Brain microvascular endothelial cell (primary cell): ENCODE data around the gene SLC1A4.

Experiments
- DNase-seq: peaks from one replicate; pipeline ENCODE4 v3.0.0-alpha.2; 2020
- H3K27ac ChIP-seq: fragments of 250-450 bp; sonication (Bioruptor Pico); 2 replicates; pipeline ENCODE4 v1.5.1; 2020; ENCODE audit warnings: mild to moderate bottlenecking, moderate library complexity
- H3K27me3 ChIP-seq: fragments of 250-450 bp; sonication (Bioruptor Pico); replicated peaks from 2 replicates; pipeline ENCODE4 v1.5.1; 2020; ENCODE audit warnings: mild to moderate bottlenecking
- H3K36me3 ChIP-seq: fragments of 250-450 bp; sonication (Bioruptor Pico); replicated peaks from 2 replicates; pipeline ENCODE4 v1.5.1; 2020; ENCODE audit warnings: mild to moderate bottlenecking
- H3K4me3 ChIP-seq: 2 replicates; pipeline ENCODE4 v1.5.1; 2011; ENCODE audit warnings: low read depth, mild to moderate bottlenecking, control low read depth, low read length, moderate library complexity
- in situ Hi-C: cut with HindIII; loops from 2 replicates; pipeline ENCODE4 v1.10.0; 2017; ENCODE audit warnings: low sequenced_read_pairs, low pct_ligation_motif_present
- TF ChIP-seq, protein P1 (sequence below): IDR thresholded peaks from 2 replicates; pipeline ENCODE4 v1.5.1; 2011; ENCODE audit warnings: low read depth, mild to moderate bottlenecking, moderate library complexity, low read length, control low read depth, inconsistent platforms; ENCODE audit errors: missing control alignments

Gene SLC1A4

GRCh38 chr2:65046633-65047407 lies 57.6 kb downstream of the SLC1A4 start:
- no peak for DNase-seq
- TF ChIP-seq, protein P1, sequence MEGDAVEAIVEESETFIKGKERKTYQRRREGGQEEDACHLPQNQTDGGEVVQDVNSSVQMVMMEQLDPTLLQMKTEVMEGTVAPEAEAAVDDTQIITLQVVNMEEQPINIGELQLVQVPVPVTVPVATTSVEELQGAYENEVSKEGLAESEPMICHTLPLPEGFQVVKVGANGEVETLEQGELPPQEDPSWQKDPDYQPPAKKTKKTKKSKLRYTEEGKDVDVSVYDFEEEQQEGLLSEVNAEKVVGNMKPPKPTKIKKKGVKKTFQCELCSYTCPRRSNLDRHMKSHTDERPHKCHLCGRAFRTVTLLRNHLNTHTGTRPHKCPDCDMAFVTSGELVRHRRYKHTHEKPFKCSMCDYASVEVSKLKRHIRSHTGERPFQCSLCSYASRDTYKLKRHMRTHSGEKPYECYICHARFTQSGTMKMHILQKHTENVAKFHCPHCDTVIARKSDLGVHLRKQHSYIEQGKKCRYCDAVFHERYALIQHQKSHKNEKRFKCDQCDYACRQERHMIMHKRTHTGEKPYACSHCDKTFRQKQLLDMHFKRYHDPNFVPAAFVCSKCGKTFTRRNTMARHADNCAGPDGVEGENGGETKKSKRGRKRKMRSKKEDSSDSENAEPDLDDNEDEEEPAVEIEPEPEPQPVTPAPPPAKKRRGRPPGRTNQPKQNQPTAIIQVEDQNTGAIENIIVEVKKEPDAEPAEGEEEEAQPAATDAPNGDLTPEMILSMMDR = no peak
- Histone ChIP-seq H3K4me3 (no peak overlapping the region), H3K27ac (no peak overlapping the region), H3K36me3 (no peaks in the 10 kb centered on the region), H3K27me3 (no peaks in the 10 kb centered on the region)
- in situ Hi-C loops = no loop called here

DNA sequence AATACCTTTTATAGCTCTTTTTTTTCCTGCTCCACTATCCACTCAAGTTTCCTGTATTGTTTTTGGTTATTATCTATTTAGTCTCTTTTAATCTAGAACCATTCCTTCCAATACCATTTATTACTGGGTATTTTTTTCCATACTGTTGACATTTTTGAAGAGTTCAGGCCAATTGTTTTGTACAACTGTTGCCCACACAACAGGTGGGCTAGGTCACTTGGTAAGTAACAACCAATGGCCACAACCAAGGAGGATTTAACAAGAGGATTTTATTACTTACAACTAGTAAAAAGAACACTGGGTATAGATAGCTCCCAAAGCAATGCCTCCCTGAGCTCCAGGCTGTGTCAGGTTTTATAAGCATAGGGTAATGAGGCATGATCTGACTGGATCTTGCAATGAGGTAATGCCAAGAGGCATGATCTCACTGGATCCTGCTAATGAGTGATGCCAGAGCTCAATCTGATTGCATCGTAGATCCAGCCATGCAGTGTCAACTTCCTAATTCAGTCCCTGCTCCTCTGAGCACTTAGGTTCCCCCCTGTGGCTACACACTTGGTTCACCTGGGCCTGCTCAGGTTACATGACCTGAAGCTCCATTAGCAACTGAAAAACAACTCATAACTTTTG lies 59.9 kb downstream of the SLC1A4 start:
- Histone ChIP-seq H3K27ac (no peak overlapping the region), H3K27me3 (no peaks in the 10 kb centered on the region), H3K36me3 (no peaks in the 10 kb centered on the region), H3K4me3 (no peak overlapping the region)
- no peak for DNase-seq
- TF ChIP-seq, protein P1 = no peak
- in situ Hi-C loops = no loop called here

DNA sequence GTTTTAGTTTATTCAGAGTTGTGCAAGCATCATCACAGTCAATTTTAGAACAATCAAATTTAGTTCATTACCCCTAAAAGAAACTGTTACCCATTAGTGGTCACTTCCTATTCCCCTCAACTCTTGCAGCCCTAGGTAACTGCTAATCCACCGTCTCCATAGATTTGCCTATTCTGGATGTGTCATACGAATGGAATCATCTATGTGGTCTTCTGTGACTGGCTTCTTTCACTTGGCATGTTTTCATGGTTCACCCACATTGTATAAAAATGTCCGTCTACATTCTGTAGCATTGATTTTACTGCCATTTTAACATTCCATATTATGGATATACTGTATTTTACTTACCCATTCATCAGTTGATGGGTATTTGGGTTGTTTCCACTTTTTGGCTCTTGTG lies 61.7 kb downstream of the SLC1A4 start:
- TF ChIP-seq, protein P1 = no peak
- Histone ChIP-seq H3K27ac (no peak overlapping the region), H3K36me3 (no peaks in the 10 kb centered on the region), H3K4me3 (no peak overlapping the region), H3K27me3 (no peaks in the 10 kb centered on the region)
- no peak for DNase-seq
- in situ Hi-C loops = no loop called here

DNA sequence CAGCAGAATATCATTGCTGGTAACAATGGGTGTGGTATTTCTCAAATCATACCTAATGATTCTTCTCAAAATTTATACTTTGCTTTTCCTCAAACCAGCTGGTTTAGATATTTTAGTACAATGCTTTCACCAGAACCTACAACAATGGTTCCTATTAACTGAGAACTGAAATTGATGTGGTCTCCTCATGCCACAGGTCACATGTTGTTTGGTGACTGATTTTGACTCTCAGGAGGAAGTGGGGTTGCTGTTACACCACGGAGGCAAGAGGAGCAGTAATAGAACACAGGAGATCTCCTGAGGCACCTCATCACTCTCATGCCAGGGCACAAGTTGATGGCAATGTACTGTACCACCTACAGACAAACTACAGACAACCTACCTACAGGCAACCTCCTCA lies 64.0 kb downstream of the SLC1A4 start:
- no peaks in the 10 kb centered on the region for H3K36me3 ChIP-seq
- H3K27me3 ChIP-seq = no peaks in the 10 kb centered on the region
- TF ChIP-seq, protein P1 = no peak
- DNase-seq = no peak
- H3K27ac ChIP-seq = no peak overlapping the region
- H3K4me3 ChIP-seq = no peak overlapping the region
- in situ Hi-C loops = no loop called here

DNA sequence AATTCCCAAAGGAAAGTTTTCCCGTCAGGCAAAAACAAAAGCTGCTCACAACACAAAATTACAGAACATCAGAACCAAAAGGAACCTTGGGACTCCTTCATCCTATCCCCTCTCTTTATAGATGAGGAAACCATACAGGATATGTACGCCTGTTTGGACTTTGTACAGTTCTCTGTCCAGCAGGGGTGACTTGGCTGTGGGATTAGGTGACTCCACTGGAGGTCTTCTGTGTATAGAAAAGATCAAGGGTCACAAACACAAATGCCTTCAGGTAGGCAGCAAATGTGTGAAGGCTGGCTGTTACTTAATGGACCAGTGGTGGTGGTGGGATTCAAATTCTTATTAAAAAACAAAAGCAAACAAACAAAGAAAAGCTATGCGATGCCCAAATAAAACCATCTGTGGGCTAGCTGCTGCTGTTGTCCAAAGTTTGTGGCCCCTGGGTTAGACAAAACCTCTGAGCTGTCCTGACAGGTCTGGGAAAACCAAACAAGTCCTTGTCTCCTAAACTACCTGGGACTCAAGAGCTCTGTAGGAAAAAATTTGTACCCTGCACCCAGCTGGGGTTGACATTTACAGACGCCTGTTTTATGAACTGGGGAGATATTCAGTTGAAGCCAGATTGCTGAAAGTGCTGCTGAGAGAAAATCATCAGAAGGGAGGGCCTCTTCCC lies 65.7 kb downstream of the SLC1A4 start:
- DNase-seq = no peak
- H3K27ac ChIP-seq = no peak overlapping the region
- TF ChIP-seq, protein P1 = no peak
- no peaks in the 10 kb centered on the region for H3K27me3 ChIP-seq
- H3K4me3 ChIP-seq = no peak overlapping the region
- H3K36me3 ChIP-seq = no peaks in the 10 kb centered on the region
- in situ Hi-C loops = no loop called here
